CD4-positive, alpha-beta memory T cell (primary cell): Measurements from ENCODE around the gene SDHB. TPM values are rescaled to one million over a fixed set of nuclear protein-coding genes. Genes with fewer than 3 reads are reported as not detected.

ENCODE experiments used
- CTCF ChIA-PET: fragments of 350-600 bp; sonication (Branson Sonifier 250); formaldehyde crosslinking; loops from one replicate; lab custom pipeline; 2021; ENCODE audit warnings: inconsistent platforms; ENCODE audit not compliant: partially characterized antibody; lab: Charles Lee
- POLR2A ChIA-PET: fragments of 350-600 bp; sonication (Branson Sonifier 250); formaldehyde crosslinking; loops from one replicate; lab custom pipeline; 2021; ENCODE audit not compliant: partially characterized antibody; lab: Charles Lee
- DNase-seq, 5 donors: peaks; one replicate each; pipeline versions ENCODE4 v3.0.0 to v3.0.0-alpha.2; 2020 to 2022; ENCODE audit warnings: mixed read lengths in 1 of 5
- H3K27ac ChIP-seq: one replicate; pipeline ENCODE4 v1.7.0; 2013; ENCODE audit warnings: low read depth, low read length
- H3K27me3 ChIP-seq: 2 replicates; pipeline ENCODE4 v1.7.0; 2013; ENCODE audit warnings: mild to moderate bottlenecking, low read length, moderate library complexity; ENCODE audit not compliant: insufficient read depth
- H3K36me3 ChIP-seq: 2 replicates; pipeline ENCODE4 v1.7.0; 2013; ENCODE audit warnings: mild to moderate bottlenecking, low read length, moderate library complexity; ENCODE audit not compliant: insufficient read depth
- H3K4me1 ChIP-seq: 2 replicates; pipeline ENCODE4 v1.7.0; 2013; ENCODE audit warnings: mild to moderate bottlenecking, low read length, moderate library complexity; ENCODE audit not compliant: insufficient read depth
- H3K4me3 ChIP-seq, 2 donors: one replicate each; pipeline ENCODE4 v1.7.0; 2013; ENCODE audit warnings: low read length in 2 of 2, mild to moderate bottlenecking in 1 of 2
- H3K9me3 ChIP-seq, 2 donors: one replicate each; pipeline ENCODE4 v1.7.0; 2013; ENCODE audit warnings: low read length in 2 of 2, control low read depth in 1 of 2; ENCODE audit not compliant: control insufficient read depth in 1 of 2
- H3K27ac Mint-ChIP-seq, 7 donors: one replicate each; pipeline ENCODE4 v1.8.0; 2020 to 2021; ENCODE audit warnings: mixed read lengths in 7 of 7, mild to moderate bottlenecking in 6 of 7, inconsistent platforms in 3 of 7, moderate library complexity in 3 of 7
- H3K27me3 Mint-ChIP-seq, 2 donors: one replicate each; pipeline ENCODE4 v1.8.0; 2020 to 2021; ENCODE audit warnings: mixed read lengths in 2 of 2
- H3K36me3 Mint-ChIP-seq, 2 donors: one replicate each; pipeline ENCODE4 v1.8.0; 2020 to 2021; ENCODE audit warnings: mixed read lengths in 2 of 2, inconsistent platforms in 1 of 2, mild to moderate bottlenecking in 1 of 2
- H3K4me1 Mint-ChIP-seq, 4 donors: one replicate each; pipeline ENCODE4 v1.8.0; 2020 to 2021; ENCODE audit warnings: mixed read lengths in 4 of 4, mild to moderate bottlenecking in 1 of 4
- H3K4me3 Mint-ChIP-seq, 8 donors: one replicate each; pipeline ENCODE4 v1.8.0; 2020 to 2021; ENCODE audit warnings: mixed read lengths in 8 of 8, mild to moderate bottlenecking in 7 of 8, moderate library complexity in 6 of 8, inconsistent platforms in 3 of 8
- H3K9me3 Mint-ChIP-seq, 8 donors: one replicate each; pipeline ENCODE4 v1.8.0; 2020 to 2021; ENCODE audit warnings: mixed read lengths in 8 of 8, mild to moderate bottlenecking in 5 of 8, inconsistent platforms in 3 of 8, moderate library complexity in 1 of 8
- intact Hi-C: fragments of 100-400 bp; cut with micrococcal nuclease; formaldehyde crosslinking; loops from one replicate; pipeline ENCODE4 v1.15.1; 2023
- polyA plus RNA-seq, 2 donors: library from polyadenylated mRNA; unstranded; fragments of 300-500 nt; fragmentation: Illumina TruSeq; gene quantifications; one replicate each; pipeline ENCODE4 v1.2.3, GENCODE V29; 2021
- total RNA-seq, 2 experiments: library from RNA; stranded (reverse); gene quantifications; one replicate each; pipeline ENCODE4 v1.2.3, GENCODE V29; 2021

The SDHB gene
- total and polyA plus RNA-seq, 4 experiments from 2014 or later, result 57.0 to 219 (median 109) TPM

DNA sequence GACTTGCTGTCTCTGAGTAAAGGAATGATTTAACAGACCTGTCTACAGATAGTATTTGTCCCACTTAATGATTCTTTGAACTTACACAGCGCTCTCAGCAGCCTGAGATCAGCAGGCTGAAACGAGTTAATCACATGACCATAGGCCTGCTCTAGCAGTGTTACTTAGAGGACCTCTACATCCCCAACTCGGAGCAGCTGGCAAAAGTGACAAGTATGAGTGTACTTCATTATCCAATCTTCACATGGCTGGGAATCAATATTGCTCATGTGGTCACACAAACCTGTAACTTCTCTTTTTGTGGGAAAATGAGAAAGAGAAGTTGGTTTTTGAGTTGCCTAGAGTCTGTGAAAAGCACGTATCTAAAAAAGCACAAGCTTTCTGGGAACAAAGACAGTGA is 30.7 kb downstream of the SDHB start:
- no peaks in the 10 kb centered on the region for H3K27me3 ChIP-seq
- Mint-ChIP-seq H3K4me1 (no peaks in the 10 kb centered on the region), H3K27me3 (no peaks in the 10 kb centered on the region), H3K4me3 (no peak overlapping the region), H3K9me3 (no peaks in the 10 kb centered on the region), H3K36me3 (peaks cover 47 to 87% of the 10 kb centered on the region in 2 donors), H3K27ac (peak overlapping the region in 4 of 7 donors; percentile 15 to 46 (median 36))
- POLR2A ChIA-PET, result interaction anchor here (0.7 kb wide), 1 partner anchor 127 kb away, joined by 3 read pairs; no protein-coding TSS in a partner anchor
- no peak overlapping the region for H3K27ac ChIP-seq
- intact Hi-C loops, result no loop called here
- H3K9me3 ChIP-seq, result no peaks in the 10 kb centered on the region
- no peak for DNase-seq
- H3K36me3 ChIP-seq, result peaks cover 79% of the 10 kb centered on the region
- H3K4me1 ChIP-seq, result no peaks in the 10 kb centered on the region
- H3K4me3 ChIP-seq, result no peak overlapping the region
- CTCF ChIA-PET, result interaction anchor here (0.9 kb wide), 1 partner anchor 23 kb away, joined by 3 read pairs; no protein-coding TSS in a partner anchor

DNA sequence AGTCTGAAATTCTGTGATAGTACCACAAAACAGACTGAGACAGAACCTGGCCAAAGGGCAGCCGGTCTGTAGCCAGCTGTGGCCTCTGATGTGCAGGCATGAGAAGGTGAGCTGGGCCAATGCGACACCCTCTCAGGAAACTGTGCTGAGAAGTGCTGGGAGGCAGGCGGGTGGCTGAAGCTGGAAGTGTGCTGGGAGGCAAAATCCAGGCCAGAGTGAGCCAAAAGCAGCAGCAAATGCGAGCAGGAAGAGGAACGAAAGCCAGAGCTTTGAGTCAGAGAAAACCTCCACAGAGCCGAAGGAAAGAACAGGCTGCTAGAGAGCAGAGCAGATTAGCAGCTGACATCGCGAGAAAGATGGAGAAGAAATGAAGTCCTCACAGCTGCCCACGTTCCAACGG is 31.9 kb downstream of the SDHB start:
- H3K27me3 ChIP-seq, result no peaks in the 10 kb centered on the region
- peak overlapping the region in 2 of 7 donors; percentile 8 to 62 for H3K27ac Mint-ChIP-seq
- H3K4me1 Mint-ChIP-seq, result no peaks in the 10 kb centered on the region
- no peak overlapping the region for H3K4me3 Mint-ChIP-seq
- POLR2A ChIA-PET, result interaction anchor here (1.5 kb wide), 1 partner anchor 28 kb away, joined by 4 read pairs; no protein-coding TSS in a partner anchor
- no peak overlapping the region for H3K4me3 ChIP-seq
- intact Hi-C loops, result no loop called here
- no peaks in the 10 kb centered on the region for H3K4me1 ChIP-seq
- CTCF ChIA-PET, result interaction anchor here (0.8 kb wide), 1 partner anchor 11 kb away, joined by 3 read pairs; no protein-coding TSS in a partner anchor
- H3K36me3 ChIP-seq, result peaks cover 69% of the 10 kb centered on the region
- H3K9me3 Mint-ChIP-seq, result no peaks in the 10 kb centered on the region
- DNase-seq, result no peak
- H3K36me3 Mint-ChIP-seq, result peaks cover 38 to 75% of the 10 kb centered on the region in 2 donors
- no peaks in the 10 kb centered on the region for H3K9me3 ChIP-seq
- H3K27me3 Mint-ChIP-seq, result no peaks in the 10 kb centered on the region
- no peak overlapping the region for H3K27ac ChIP-seq

DNA sequence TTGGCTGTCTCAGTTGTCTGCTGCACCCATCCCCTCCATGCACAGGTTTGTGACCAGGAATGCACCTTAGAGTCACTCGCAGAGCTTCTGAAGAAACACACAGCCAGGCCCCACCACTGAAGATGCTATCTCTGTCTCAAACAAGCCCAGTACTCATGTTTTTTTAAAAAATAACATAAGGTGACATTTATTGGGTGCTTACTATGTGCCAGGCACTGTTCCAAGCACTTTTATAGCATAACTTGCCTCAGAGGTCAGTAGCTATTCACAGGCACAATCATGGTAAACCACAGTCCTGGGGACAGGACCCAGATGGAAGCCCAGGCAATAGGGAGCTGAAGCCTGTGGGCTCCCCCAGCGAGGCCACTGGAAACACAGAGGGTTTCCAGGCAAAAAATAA is 33.3 kb downstream of the SDHB start:
- CTCF ChIA-PET, result interaction anchor here (1.7 kb wide), 1 partner anchor 60 kb away, joined by 5 read pairs; no protein-coding TSS in a partner anchor
- DNase-seq, result no peak
- POLR2A ChIA-PET, result no interaction called here
- peak overlapping the region in 5 of 7 donors; percentile 8 to 75 (median 46) for H3K27ac Mint-ChIP-seq
- H3K4me1 ChIP-seq, result no peaks in the 10 kb centered on the region
- intact Hi-C loops, result no loop called here
- H3K36me3 Mint-ChIP-seq, result peaks cover 37 to 67% of the 10 kb centered on the region in 2 donors
- H3K27me3 Mint-ChIP-seq, result no peaks in the 10 kb centered on the region
- H3K4me3 Mint-ChIP-seq, result no peak overlapping the region
- H3K27ac ChIP-seq, result no peak overlapping the region
- no peaks in the 10 kb centered on the region for H3K9me3 ChIP-seq
- no peaks in the 10 kb centered on the region for H3K4me1 Mint-ChIP-seq
- H3K4me3 ChIP-seq, result no peak overlapping the region
- H3K9me3 Mint-ChIP-seq, result no peaks in the 10 kb centered on the region
- H3K36me3 ChIP-seq, result peaks cover 64% of the 10 kb centered on the region
- no peaks in the 10 kb centered on the region for H3K27me3 ChIP-seq

DNA sequence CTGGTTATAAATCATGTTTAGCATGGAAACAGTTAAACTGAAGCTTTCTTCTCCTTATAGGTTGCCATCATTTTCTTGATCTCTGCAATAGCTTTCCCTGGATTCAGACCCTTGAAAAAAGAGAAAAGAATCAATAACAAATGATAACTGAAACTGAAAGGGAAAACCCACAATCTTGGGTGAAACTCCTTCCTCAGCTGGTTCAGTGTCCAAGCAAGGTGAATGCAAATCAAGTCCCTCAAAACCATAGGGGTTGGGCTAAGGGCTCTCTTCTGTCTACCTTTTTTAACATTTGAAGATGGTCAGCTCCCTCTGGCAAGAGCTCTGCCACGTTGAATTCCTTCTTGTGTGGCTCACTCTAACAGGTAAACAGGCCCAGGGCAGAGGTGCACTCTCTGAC is 35.0 kb downstream of the SDHB start:
- POLR2A ChIA-PET, result interaction anchor here (0.5 to 0.8 kb wide), 2 partner anchors 115 to 476 kb away, joined by 3 read pairs; no protein-coding TSS in a partner anchor
- H3K4me1 ChIP-seq, result no peaks in the 10 kb centered on the region
- H3K36me3 Mint-ChIP-seq, result peaks cover 32 to 54% of the 10 kb centered on the region in 2 donors
- no peak overlapping the region for H3K4me3 Mint-ChIP-seq
- no peaks in the 10 kb centered on the region for H3K9me3 Mint-ChIP-seq
- no peaks in the 10 kb centered on the region for H3K27me3 ChIP-seq
- H3K36me3 ChIP-seq, result peaks cover 50% of the 10 kb centered on the region
- H3K27ac Mint-ChIP-seq, result peak overlapping the region in 3 of 7 donors; percentile 30 to 72 (median 68)
- H3K4me1 Mint-ChIP-seq, result no peaks in the 10 kb centered on the region
- CTCF ChIA-PET, result interaction anchor here (1.8 kb wide), 1 partner anchor 58 kb away, joined by 6 read pairs; no protein-coding TSS in a partner anchor
- no peak for DNase-seq
- intact Hi-C loops, result no loop called here
- H3K4me3 ChIP-seq, result no peak overlapping the region
- H3K27ac ChIP-seq, result no peak overlapping the region
- no peaks in the 10 kb centered on the region for H3K9me3 ChIP-seq
- no peaks in the 10 kb centered on the region for H3K27me3 Mint-ChIP-seq

DNA sequence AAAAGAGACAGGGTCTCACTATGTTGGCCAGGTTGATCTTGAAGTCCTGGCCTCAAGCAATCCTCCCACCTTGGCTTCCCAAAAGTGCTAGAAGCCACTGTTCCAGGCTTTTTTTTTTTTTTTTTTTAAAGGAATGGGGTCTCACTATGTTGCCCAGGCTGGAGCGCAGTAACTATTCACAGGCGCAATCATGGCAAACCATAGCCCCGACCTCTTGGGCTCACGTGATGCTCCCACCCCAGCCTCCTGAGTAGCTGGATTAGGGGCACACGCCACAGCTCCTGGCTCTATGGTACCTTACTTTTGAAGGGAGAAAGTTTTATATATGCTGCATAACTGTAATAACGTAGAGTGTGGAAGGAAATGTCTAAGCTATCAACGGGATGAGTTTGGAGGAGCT is 36.4 kb downstream of the SDHB start:
- peaks cover 27 to 40% of the 10 kb centered on the region in 2 donors for H3K36me3 Mint-ChIP-seq
- H3K9me3 ChIP-seq, result no peaks in the 10 kb centered on the region
- no peaks in the 10 kb centered on the region for H3K27me3 Mint-ChIP-seq
- no peak overlapping the region for H3K27ac Mint-ChIP-seq
- no peak for DNase-seq
- ChIA-PET POLR2A (no interaction called here), CTCF (interaction anchor here (1.8 kb wide), 1 partner anchor 57 kb away, joined by 6 read pairs; no protein-coding TSS in a partner anchor)
- H3K4me3 Mint-ChIP-seq, result no peak overlapping the region
- no peaks in the 10 kb centered on the region for H3K9me3 Mint-ChIP-seq
- H3K27ac ChIP-seq, result no peak overlapping the region
- H3K27me3 ChIP-seq, result no peaks in the 10 kb centered on the region
- H3K36me3 ChIP-seq, result peaks cover 36% of the 10 kb centered on the region
- intact Hi-C loops, result no loop called here
- H3K4me1 Mint-ChIP-seq, result no peaks in the 10 kb centered on the region
- no peak overlapping the region for H3K4me3 ChIP-seq
- H3K4me1 ChIP-seq, result no peaks in the 10 kb centered on the region

DNA sequence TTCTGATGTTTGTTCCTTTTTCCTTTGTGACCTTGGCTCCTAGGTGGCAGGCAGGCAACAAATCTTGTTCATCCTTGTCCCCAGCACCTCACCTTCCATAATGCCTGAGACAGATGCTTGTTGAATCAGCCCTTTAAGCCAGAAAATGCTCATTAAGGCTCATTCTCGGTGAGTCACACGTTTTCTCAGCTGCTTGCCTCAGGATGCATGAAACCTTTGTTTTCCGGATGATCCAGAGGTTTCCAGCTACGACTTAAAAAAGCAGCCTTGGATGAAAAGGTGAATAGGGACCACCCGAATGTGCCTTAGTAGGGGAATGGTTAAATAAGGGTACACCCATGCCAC is 37.5 kb downstream of the SDHB start:
- intact Hi-C loops, result no loop called here
- CTCF ChIA-PET, result no interaction called here
- H3K27ac Mint-ChIP-seq, result peak overlapping the region in 1 of 7 donors; percentile 14
- H3K4me3 Mint-ChIP-seq, result no peak overlapping the region
- peaks cover 0 to 5% (median 4%) of the 10 kb centered on the region in 4 donors for H3K4me1 Mint-ChIP-seq
- H3K27me3 ChIP-seq, result no peaks in the 10 kb centered on the region
- H3K36me3 Mint-ChIP-seq, result peaks cover 24 to 31% of the 10 kb centered on the region in 2 donors
- POLR2A ChIA-PET, result no interaction called here
- H3K27me3 Mint-ChIP-seq, result no peaks in the 10 kb centered on the region
- H3K4me3 ChIP-seq, result no peak overlapping the region
- H3K36me3 ChIP-seq, result peaks cover 26% of the 10 kb centered on the region
- H3K27ac ChIP-seq, result no peak overlapping the region
- no peaks in the 10 kb centered on the region for H3K9me3 Mint-ChIP-seq
- peaks cover 5% of the 10 kb centered on the region for H3K4me1 ChIP-seq
- no peaks in the 10 kb centered on the region for H3K9me3 ChIP-seq
- no peak for DNase-seq

DNA sequence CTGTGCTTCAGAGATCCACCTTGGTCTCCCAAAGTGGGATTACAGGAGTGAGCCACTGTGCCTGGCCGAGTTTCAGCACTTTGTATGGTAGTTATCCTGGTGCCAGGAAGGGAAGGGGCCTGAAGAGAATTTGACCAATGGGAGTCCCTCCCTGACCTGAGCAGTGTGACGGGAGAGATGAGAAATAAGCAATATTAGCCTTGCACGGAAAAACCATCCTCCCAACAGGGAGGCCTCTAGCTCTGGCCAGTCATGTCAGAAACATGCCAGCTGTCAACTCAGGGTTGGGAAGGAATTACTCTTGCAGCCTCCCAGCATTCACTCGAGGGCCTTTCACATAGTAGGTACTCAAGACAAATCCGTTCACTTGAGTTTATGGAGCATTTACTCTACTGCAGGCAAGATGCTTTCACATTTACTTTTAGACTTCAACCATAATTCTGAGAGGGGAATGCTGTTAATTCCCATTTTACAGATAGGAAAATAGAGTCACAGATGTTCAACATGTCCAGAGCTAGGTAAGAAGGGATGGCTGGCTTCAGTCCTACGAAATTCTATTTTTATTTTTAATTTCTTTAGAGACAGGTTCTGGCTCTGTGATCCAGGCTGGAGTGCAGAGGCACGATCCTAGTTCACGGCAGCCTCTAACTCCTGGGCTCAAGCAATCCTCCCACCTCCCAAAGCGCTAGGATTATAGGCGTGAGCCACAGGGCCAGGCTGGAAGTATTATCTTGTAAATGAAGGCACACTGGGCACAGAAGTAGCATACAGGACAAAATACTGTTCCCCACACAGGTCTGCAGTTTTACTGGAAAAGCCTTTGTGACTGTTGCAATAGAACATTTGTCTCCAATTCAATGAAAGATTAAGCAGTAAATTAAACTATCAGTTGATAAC is 38.9 kb downstream of the SDHB start:
- Histone ChIP-seq H3K36me3 (peaks cover 13% of the 10 kb centered on the region), H3K27ac (no peak overlapping the region), H3K9me3 (no peaks in the 10 kb centered on the region), H3K4me3 (no peak overlapping the region), H3K27me3 (no peaks in the 10 kb centered on the region), H3K4me1 (peaks cover 17% of the 10 kb centered on the region)
- Mint-ChIP-seq H3K27ac (peak overlapping the region in 1 of 7 donors; percentile 6), H3K4me3 (peak overlapping the region in 1 of 8 donors; percentile 20), H3K9me3 (no peaks in the 10 kb centered on the region), H3K36me3 (peaks cover 12 to 26% of the 10 kb centered on the region in 2 donors), H3K4me1 (peaks cover 7 to 17% (median 13%) of the 10 kb centered on the region in 4 donors), H3K27me3 (no peaks in the 10 kb centered on the region)
- DNase-seq, result no peak
- intact Hi-C loops, result loop anchor here (5.0 kb wide), 1 partner anchor 53 kb away; no protein-coding TSS in a partner anchor
- ChIA-PET POLR2A (no interaction called here), CTCF (no interaction called here)
